Mucosa of gallbladder (tissue), 1 donor: ENCODE data around the gene GPN2. TPM values are rescaled to one million over a fixed set of nuclear protein-coding genes. Genes with fewer than 3 reads are reported as not detected.

Experiments used
- DNase-seq: peaks from one replicate; pipeline ENCODE4 v3.0.0-alpha.2; 2020; ENCODE audit warnings: low spot score
- total RNA-seq: library from RNA; stranded (reverse); gene quantifications from one replicate; pipeline ENCODE4 v1.2.1, GENCODE V29; 2021
- donor health status: DM: no; HTN: no; CAD: no.

Gene GPN2
- total RNA-seq, 1 donor from 2014 or later = 31.5 TPM

- no peak for DNase-seq
These were observed 57.7 kb downstream of the GPN2 start for GRCh38 chr1:26832249-26832960.

DNA sequence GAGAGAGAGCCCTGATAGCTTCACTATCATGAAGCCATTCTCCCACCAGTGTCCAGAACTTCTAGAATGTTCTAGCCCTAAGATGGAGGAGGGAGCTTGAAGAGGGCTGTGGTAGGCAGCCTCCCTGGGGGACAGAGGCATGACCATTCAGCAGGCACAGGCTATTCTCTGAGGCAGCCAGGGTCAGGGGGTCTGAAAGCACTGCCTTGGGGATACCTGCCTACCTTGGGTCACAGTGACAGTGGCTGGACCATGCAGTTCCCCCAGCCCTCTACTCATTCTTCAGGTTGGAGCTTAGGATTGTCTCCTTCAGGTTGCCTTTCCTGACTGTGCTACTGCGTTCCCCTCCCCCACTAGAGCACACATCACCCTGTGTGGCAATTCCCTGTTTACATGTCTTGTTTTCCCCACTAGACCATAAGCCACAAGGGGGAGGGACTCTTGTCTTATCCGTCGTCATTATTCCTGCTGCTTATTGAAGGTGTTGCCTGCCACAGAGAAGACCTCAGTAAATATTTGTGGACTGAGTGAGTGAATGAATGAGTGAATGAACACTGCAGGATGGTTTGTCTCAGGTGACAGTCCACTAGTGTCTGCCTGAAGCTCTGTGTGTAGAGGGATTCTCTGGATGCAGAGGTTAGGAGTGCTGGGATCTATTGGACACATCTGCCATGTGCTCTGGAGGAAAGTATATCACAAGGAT is 58.4 kb downstream of the GPN2 start:
- no peak for DNase-seq

DNA sequence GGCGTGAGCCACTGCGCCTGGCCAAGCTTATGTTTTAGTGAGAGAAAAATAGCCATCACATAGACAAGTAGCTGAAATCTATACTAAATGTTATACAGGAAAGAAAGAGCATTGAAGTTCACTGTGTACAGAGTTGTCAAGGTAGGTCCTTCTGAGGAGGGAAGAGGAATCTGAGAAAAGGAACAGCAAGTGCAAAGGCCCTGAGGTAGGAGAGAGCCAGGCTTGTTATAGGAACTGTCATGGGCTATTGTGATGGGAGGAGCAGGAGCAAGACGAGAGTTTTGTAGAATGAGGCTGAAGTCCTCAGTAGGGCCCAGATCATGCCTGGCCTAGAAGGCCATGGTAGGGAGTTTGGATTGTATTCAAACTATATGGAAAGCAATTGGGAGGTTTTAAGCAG is 59.0 kb downstream of the GPN2 start:
- DNase-seq = no peak

- DNase-seq = no peak
These were observed 60.7 kb downstream of the GPN2 start for GRCh38 chr1:26829184-26829911.

DNA sequence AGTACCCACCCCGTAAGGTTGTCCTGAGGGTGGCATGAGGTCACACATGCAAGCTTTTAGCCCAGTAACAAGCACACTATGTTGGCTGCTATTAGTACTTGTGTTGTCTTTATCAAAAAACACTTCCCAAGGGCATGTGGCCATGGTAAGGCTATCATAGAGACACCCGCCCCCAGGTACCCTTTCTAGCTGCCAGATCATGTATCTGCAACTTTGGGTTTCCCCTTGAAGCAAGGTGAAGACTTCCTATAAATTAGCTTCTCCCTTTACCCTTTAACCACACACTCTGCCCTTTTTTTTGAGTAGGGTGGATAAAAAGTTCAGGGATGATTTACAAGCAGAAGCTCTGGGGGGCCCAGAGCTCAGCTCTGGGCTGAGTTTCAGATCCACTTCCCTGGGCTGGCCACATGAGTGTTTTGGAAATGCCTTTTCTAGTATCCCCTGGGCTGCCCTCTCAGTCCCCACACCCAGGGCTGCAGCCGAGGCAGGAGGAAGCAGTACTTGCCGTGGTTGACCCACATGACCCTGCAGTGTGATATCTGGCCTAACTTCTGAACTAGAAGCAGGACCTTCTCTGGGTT is 61.6 kb downstream of the GPN2 start:
- DNase-seq = no peak

DNA sequence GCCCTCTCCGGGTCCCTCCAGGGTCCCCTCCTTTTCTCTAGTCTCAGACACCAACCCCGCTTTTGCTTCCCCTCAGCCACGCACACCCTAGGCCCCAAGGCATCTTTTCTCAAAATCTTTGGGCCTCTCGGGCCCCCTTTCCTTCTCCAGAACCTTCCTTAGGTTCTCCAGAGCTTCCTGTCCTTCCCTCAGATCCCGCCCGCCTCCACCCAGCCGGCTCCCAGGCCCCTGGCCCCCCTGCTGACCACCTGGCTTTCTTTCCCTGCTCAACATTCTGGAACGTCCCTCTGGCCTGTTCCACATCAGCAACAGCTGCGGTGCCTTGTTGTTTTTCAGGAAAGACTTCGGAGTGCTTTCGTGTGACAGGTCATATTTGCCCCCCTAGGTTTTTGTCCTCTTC is 62.4 kb downstream of the GPN2 start:
- no peak for DNase-seq

DNA sequence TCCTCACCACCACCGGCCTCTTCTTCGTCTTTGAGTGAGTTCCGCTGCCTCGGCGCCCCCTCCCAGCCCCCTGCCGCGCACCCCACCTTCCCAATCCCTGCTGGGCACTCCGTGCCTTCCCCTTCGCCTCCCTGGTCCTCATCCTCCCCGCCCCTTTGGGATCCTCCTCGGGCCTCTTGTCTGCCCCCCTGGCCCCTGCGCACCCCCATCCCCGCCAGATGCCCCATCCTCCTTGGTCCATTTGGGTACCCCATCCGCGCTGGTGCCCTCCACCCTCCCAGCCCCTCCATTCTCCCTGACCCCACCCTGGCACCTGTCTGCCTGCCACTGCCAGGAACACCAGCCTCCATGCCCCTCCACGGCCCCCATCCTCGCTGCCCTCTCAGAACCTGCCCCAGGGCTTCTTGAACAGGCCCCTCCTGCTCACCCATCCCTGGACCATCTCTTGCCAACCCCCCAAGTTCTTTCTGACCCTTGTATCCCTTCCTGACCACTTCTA is 62.9 kb downstream of the GPN2 start:
- DNase-seq = no peak

DNA sequence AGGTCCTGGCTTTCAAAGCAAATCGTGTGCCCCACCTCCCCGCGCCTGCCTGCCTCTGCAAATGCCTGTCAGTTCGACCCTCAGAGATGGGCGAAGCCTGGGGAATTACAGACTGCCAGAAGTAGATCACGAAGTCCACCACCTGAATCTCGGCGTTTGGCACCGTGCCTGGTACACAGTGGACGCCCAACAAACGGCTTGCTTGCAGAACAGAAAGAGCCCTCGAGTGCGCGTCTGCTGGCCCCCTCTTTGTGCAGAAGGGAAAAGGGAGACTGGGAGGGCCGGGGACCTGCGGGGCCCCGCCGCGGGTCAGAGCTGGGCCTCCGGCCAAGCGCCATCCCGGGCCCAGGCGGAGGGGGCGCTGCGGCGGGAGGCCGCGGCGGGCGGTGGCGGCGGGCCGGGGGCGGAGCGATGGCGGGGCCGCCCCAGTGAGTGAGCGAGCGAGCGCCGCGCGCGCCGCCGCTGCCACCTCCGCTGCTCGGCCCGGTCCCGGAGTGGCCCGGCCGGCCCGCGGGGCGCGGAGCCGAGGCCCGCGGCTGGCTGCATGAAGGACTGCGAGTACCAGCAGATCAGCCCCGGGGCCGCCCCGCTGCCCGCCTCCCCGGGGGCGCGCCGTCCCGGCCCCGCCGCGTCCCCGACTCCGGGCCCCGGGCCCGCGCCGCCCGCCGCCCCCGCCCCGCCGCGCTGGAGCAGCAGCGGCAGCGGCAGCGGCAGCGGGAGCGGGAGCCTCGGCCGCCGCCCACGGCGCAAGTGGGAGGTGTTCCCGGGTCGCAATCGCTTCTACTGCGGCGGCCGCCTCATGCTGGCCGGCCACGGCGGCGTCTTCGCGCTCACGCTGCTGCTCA is 63.6 kb downstream of the GPN2 start, which contains the start of gene ZDHHC18:
Gene ZDHHC18, plus strand, starts transcription at position 428 of the 845 bp plus-strand sequence. Its CDS starts 117 bp downstream, at position 545.
- peak; percentile 62 for DNase-seq

Other genes starting within 250 kb of the GPN2 start
- 83.6 TPM for gene ARID1A, start 194.3 kb downstream of the GPN2 start, total RNA-seq
- gene PIGV, start 102.3 kb downstream of the GPN2 start, total RNA-seq = 19.3 TPM
- 20.4 TPM for gene ZDHHC18, start 63.6 kb downstream of the GPN2 start, total RNA-seq
- 37.1 TPM for gene SFN, start 27.1 kb downstream of the GPN2 start, total RNA-seq
- gene GPATCH3, start 10.2 kb upstream of the GPN2 start, total RNA-seq = 13.7 TPM
- 98.9 TPM for gene NR0B2, start 23.7 kb upstream of the GPN2 start, total RNA-seq
- gene NUDC, start 31.5 kb upstream of the GPN2 start, total RNA-seq = 70.8 TPM
- gene KDF1, start 70.2 kb upstream of the GPN2 start, total RNA-seq = 20.8 TPM
- gene TRNP1, start 103.4 kb upstream of the GPN2 start, total RNA-seq = 296 TPM
- gene TENT5B, start 122.6 kb upstream of the GPN2 start, total RNA-seq = 9.3 TPM